ENCODE results near the gene GABRR3. TPM values are rescaled to one million over a fixed set of nuclear protein-coding genes. Genes with fewer than 3 reads are reported as not detected.

The GABRR3 gene
- total and polyA plus RNA-seq, 2 donors (not counting 1 experiment from before 2014, with no cell fraction given) = not detected

DNA sequence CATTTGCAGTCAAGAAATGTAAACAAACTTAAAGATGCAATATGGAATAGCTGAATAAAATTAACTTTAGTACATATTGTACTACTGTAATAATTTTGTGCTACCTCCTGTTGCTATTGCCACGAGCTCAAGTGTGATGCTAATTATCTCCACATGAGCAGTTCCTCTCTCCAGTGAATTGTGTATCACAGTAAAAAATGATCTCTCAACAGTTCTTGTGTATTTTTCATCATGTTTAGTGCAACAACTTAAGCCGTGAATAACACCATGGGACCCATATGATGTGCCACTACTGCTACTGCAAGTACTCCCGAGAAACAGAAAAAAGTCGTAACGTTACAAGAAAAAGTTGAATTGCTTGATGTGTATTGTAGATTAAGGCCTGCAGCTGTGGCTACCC is 75.2 kb downstream of the GABRR3 start:
- H4K20me1 ChIP-seq (ENCODE audit: control insufficient read depth, extremely low read depth, insufficient read depth, low read length) = no peaks in the 10 kb centered on the region
- H3K4me1 ChIP-seq (ENCODE audit: control insufficient read depth, extremely low read depth, insufficient read depth, low read length) = peaks cover 9% of the 10 kb centered on the region
- H3K27ac ChIP-seq (ENCODE audit: insufficient read depth, low read length) = no peak overlapping the region
- H3K9me3 ChIP-seq (ENCODE audit: control insufficient read depth, insufficient read depth, low read depth, low read length) = no peaks in the 10 kb centered on the region
- no peak for TF ChIP-seq EZH2 (IDR thresholded peaks at IDR 0.05; ENCODE audit: low read length, missing control alignments)
- no peak overlapping the region for H3K9ac ChIP-seq (ENCODE audit: insufficient read depth, low read length)
- no peak overlapping the region for H3K4me2 ChIP-seq (ENCODE audit: extremely low read depth, insufficient read depth, low read length)
- DNase-seq (ENCODE audit: low read depth in 2 of 2) = no peak
- H3K4me3 ChIP-seq (replicated peaks in 1 of 4; ENCODE audit: control extremely low read depth in 1 of 4, insufficient read depth in 1 of 4, low read depth in 3 of 4, low read length in 4 of 4) = no peak overlapping the region
- H3K79me2 ChIP-seq (ENCODE audit: control insufficient read depth, insufficient read depth, low read length) = peaks cover 2% of the 10 kb centered on the region
- peaks cover 4% of the 10 kb centered on the region for H3K36me3 ChIP-seq (ENCODE audit: control insufficient read depth, insufficient read depth, low read length)
- no peaks in the 10 kb centered on the region for H3K27me3 ChIP-seq (ENCODE audit: control insufficient read depth, insufficient read depth, low read length)
- H2AFZ ChIP-seq (ENCODE audit: low read length) = no peak overlapping the region

DNA sequence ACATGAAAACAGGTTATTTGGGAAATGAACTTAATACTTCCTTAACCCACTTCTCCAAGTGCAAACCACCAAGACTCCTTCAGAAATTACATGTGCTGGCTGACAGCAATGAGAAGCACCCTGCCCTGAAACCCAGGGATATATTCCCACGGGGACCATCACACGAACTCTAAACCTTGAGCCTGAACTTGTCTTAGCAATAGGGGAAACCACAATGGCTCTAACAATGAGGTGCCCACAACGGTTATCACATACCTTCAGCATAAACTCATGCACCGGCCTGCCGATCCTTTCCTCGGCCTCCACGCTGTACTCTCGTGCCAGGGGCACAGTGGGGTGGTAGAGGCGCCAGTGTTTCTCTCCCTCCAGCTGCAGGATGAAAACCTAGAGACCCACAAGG is 76.3 kb downstream of the GABRR3 start:
- Histone ChIP-seq H3K9ac (ENCODE audit: insufficient read depth, low read length) (no peak overlapping the region), H3K4me1 (ENCODE audit: control insufficient read depth, extremely low read depth, insufficient read depth, low read length) (peaks cover 9% of the 10 kb centered on the region), H4K20me1 (ENCODE audit: control insufficient read depth, extremely low read depth, insufficient read depth, low read length) (no peaks in the 10 kb centered on the region), H3K27ac (ENCODE audit: insufficient read depth, low read length) (no peak overlapping the region), H3K79me2 (ENCODE audit: control insufficient read depth, insufficient read depth, low read length) (peaks cover 2% of the 10 kb centered on the region), H3K27me3 (ENCODE audit: control insufficient read depth, insufficient read depth, low read length) (no peaks in the 10 kb centered on the region), H3K36me3 (ENCODE audit: control insufficient read depth, insufficient read depth, low read length) (peaks cover 4% of the 10 kb centered on the region), H2AFZ (ENCODE audit: low read length) (no peak overlapping the region), H3K4me3 (replicated peaks in 1 of 4; ENCODE audit: control extremely low read depth in 1 of 4, insufficient read depth in 1 of 4, low read depth in 3 of 4, low read length in 4 of 4) (no peak overlapping the region), H3K4me2 (ENCODE audit: extremely low read depth, insufficient read depth, low read length) (no peak overlapping the region), H3K9me3 (ENCODE audit: control insufficient read depth, insufficient read depth, low read depth, low read length) (no peaks in the 10 kb centered on the region)
- no peak for DNase-seq (ENCODE audit: low read depth in 2 of 2)
- TF ChIP-seq CTCF (conservative IDR thresholded peaks at IDR 0.05 in 1 of 2, IDR thresholded peaks at IDR 0.05 in 1 of 2; ENCODE audit: low read depth in 1 of 2, low read length in 2 of 2) (no peak), EZH2 (IDR thresholded peaks at IDR 0.05; ENCODE audit: low read length, missing control alignments) (no peak)

GRCh38 chr3:97958396-97958795 is 76.7 kb downstream of the GABRR3 start:
- TF ChIP-seq EZH2 (IDR thresholded peaks at IDR 0.05; ENCODE audit: low read length, missing control alignments) = no peak
- TF ChIP-seq CTCF (conservative IDR thresholded peaks at IDR 0.05 in 1 of 2, IDR thresholded peaks at IDR 0.05 in 1 of 2; ENCODE audit: low read depth in 1 of 2, low read length in 2 of 2) = no peak
- no peaks in the 10 kb centered on the region for H3K9me3 ChIP-seq (ENCODE audit: control insufficient read depth, insufficient read depth, low read depth, low read length)
- H3K4me3 ChIP-seq (replicated peaks in 1 of 4; ENCODE audit: control extremely low read depth in 1 of 4, insufficient read depth in 1 of 4, low read depth in 3 of 4, low read length in 4 of 4) = no peak overlapping the region
- no peak overlapping the region for H3K9ac ChIP-seq (ENCODE audit: insufficient read depth, low read length)
- no peak overlapping the region for H2AFZ ChIP-seq (ENCODE audit: low read length)
- no peak overlapping the region for H3K4me2 ChIP-seq (ENCODE audit: extremely low read depth, insufficient read depth, low read length)
- H3K27me3 ChIP-seq (ENCODE audit: control insufficient read depth, insufficient read depth, low read length) = no peaks in the 10 kb centered on the region
- no peak overlapping the region for H3K27ac ChIP-seq (ENCODE audit: insufficient read depth, low read length)
- peaks cover 2% of the 10 kb centered on the region for H3K79me2 ChIP-seq (ENCODE audit: control insufficient read depth, insufficient read depth, low read length)
- no peaks in the 10 kb centered on the region for H4K20me1 ChIP-seq (ENCODE audit: control insufficient read depth, extremely low read depth, insufficient read depth, low read length)
- H3K36me3 ChIP-seq (ENCODE audit: control insufficient read depth, insufficient read depth, low read length) = peaks cover 4% of the 10 kb centered on the region
- DNase-seq (ENCODE audit: low read depth in 2 of 2) = peak in 1 of 2 donors; percentile 58
- peaks cover 9% of the 10 kb centered on the region for H3K4me1 ChIP-seq (ENCODE audit: control insufficient read depth, extremely low read depth, insufficient read depth, low read length)
